HL-60 (cell line): ENCODE data around the gene BCL2L1.

Experiments used
- CTCF ChIP-seq: IDR thresholded peaks from one replicate; pipeline ENCODE4 v1.5.1; 2011; ENCODE audit warnings: low read length, control low read depth, inconsistent platforms; ENCODE audit not compliant: insufficient read depth
- GABPA ChIP-seq: IDR thresholded peaks from 2 replicates; pipeline ENCODE4 v1.6.1; 2012; ENCODE audit warnings: low read depth
- POLR2AphosphoS5 ChIP-seq: IDR thresholded peaks from 2 replicates; pipeline ENCODE4 v1.6.1; 2012; ENCODE audit warnings: low read depth
- REST ChIP-seq: IDR thresholded peaks from 2 replicates; pipeline ENCODE4 v1.6.1; 2012; ENCODE audit warnings: low read depth; ENCODE audit not compliant: insufficient replicate concordance
- SPI1 ChIP-seq: IDR thresholded peaks from 2 replicates; pipeline ENCODE4 v1.6.1; 2012; ENCODE audit warnings: low read depth, mild to moderate bottlenecking, borderline replicate concordance

DNA sequence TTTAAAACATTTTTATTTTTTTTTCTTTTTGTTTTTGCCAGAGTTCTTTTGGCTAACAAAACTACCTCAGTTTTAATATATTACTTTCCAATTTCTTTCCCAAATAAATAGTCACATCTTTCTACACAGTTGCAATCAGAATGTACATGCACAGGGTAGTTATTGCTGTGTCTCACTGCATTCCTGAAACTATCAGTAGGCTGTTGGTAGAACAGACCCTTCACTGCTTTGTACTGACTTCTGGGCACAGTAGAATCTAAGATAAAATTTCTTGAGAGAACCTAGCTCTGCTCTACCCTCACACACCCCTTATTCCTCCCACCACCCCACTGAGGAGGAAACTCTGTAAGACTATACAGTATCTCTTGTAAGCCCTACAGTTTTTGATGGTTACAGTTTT, 36.3 kb upstream of the BCL2L1 start:
- TF ChIP-seq CTCF (no peak), POLR2AphosphoS5 (no peak), REST (no peak), GABPA (no peak), SPI1 (no peak)
